OCI-LY1 (cell line): ENCODE data around the gene THEM5.

ENCODE experiments used
- EZH2 ChIP-seq: fragments of 200-600 bp; sonication (generic), shearing (Covaris generic); IDR thresholded peaks from 2 replicates; pipeline ENCODE4 v1.8.0; 2017; ENCODE audit warnings: borderline replicate concordance, mixed run types, mild to moderate bottlenecking, antibody characterized with exemption, low read length, moderate library complexity, mixed read lengths
- TF ChIP-seq, protein P1 (sequence below): fragments of 200-600 bp; sonication (generic), shearing (Covaris generic); IDR thresholded peaks from 2 replicates; pipeline ENCODE4 v1.5.1; 2017; ENCODE audit warnings: mild to moderate bottlenecking, antibody characterized with exemption, low read length, moderate library complexity, mixed read lengths

DNA sequence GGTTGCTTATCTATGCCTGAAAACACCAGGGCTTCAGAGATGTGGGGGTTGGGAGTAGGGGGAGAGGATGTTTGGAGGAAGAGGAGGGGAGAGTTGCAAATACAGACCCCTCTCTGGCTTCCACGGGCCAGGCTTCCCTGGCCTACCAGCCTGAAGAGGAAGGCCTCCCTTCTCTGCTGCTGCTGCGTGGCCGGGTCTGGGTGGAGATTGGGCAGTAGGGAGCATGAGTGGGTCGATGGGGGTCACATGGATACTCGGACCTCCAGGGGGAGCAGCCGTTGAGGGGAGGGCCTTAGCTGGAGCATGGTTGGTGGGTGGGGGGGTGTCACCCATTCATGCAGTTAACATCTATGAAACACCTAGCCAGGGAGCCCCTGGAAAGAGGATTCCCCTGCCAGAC is 23.5 kb downstream of the THEM5 start:
- TF ChIP-seq, protein P1, sequence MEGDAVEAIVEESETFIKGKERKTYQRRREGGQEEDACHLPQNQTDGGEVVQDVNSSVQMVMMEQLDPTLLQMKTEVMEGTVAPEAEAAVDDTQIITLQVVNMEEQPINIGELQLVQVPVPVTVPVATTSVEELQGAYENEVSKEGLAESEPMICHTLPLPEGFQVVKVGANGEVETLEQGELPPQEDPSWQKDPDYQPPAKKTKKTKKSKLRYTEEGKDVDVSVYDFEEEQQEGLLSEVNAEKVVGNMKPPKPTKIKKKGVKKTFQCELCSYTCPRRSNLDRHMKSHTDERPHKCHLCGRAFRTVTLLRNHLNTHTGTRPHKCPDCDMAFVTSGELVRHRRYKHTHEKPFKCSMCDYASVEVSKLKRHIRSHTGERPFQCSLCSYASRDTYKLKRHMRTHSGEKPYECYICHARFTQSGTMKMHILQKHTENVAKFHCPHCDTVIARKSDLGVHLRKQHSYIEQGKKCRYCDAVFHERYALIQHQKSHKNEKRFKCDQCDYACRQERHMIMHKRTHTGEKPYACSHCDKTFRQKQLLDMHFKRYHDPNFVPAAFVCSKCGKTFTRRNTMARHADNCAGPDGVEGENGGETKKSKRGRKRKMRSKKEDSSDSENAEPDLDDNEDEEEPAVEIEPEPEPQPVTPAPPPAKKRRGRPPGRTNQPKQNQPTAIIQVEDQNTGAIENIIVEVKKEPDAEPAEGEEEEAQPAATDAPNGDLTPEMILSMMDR: no peak
- no peak for TF ChIP-seq EZH2
